Nephron (organoid): ENCODE measurements around the gene FGFR2.

Experiments
- H3K27ac Mint-ChIP-seq, 3 experiments: 2 replicates each; pipeline ENCODE4 v1.8.0; 2020; ENCODE audit warnings: mixed read lengths in 3 of 3, mild to moderate bottlenecking in 2 of 3, moderate library complexity in 1 of 3
- H3K27me3 Mint-ChIP-seq: 2 replicates; pipeline ENCODE4 v1.8.0; 2021; ENCODE audit warnings: low read depth, mild to moderate bottlenecking, moderate library complexity, mixed read lengths
- H3K36me3 Mint-ChIP-seq: 2 replicates; pipeline ENCODE4 v1.8.0; 2020; ENCODE audit warnings: low read depth, mixed read lengths
- H3K4me1 Mint-ChIP-seq: 2 replicates; pipeline ENCODE4 v1.8.0; 2020; ENCODE audit warnings: mixed read lengths
- H3K4me3 Mint-ChIP-seq, 3 experiments: 2 replicates each; pipeline ENCODE4 v1.8.0; 2020; ENCODE audit warnings: mild to moderate bottlenecking in 3 of 3, mixed read lengths in 3 of 3, moderate library complexity in 2 of 3
- H3K9me3 Mint-ChIP-seq: 2 replicates; pipeline ENCODE4 v1.8.0; 2020; ENCODE audit warnings: mixed read lengths
- CTCF ChIP-seq, 3 experiments: fragments of 200-600 bp; sonication (generic); IDR thresholded peaks; one replicate each; pipeline ENCODE4 v1.5.0; 2021; ENCODE audit warnings: antibody characterized with exemption in 3 of 3; ENCODE audit not compliant: unreplicated experiment in 3 of 3

Gene FGFR2

GRCh38 chr10:121576139-121576538, 22.1 kb downstream of the FGFR2 start:
- Mint-ChIP-seq H3K27me3 (peaks cover 38% of the 10 kb centered on the region), H3K4me1 (peaks cover 35% of the 10 kb centered on the region), H3K27ac (no peak overlapping the region), H3K36me3 (peaks cover 9% of the 10 kb centered on the region), H3K4me3 (no peak overlapping the region), H3K9me3 (no peaks in the 10 kb centered on the region)
- TF ChIP-seq CTCF (IDR thresholded peaks at IDR 0.05; ENCODE audit: unreplicated experiment in 3 of 3), result no peak

- Mint-ChIP-seq H3K4me1 (peaks cover 30% of the 10 kb centered on the region), H3K36me3 (peaks cover 9% of the 10 kb centered on the region), H3K4me3 (no peak overlapping the region), H3K27me3 (peaks cover 38% of the 10 kb centered on the region), H3K9me3 (no peaks in the 10 kb centered on the region), H3K27ac (no peak overlapping the region)
- TF ChIP-seq CTCF (IDR thresholded peaks at IDR 0.05; ENCODE audit: unreplicated experiment in 3 of 3), result no peak
These were observed 23.6 kb downstream of the FGFR2 start for GRCh38 chr10:121574519-121575166.

GRCh38 chr10:121573538-121573941, 24.7 kb downstream of the FGFR2 start:
- no peak for TF ChIP-seq CTCF (IDR thresholded peaks at IDR 0.05; ENCODE audit: unreplicated experiment in 3 of 3)
- Mint-ChIP-seq H3K27me3 (peaks cover 36% of the 10 kb centered on the region), H3K4me3 (peak overlapping the region in 1 of 3 experiments; percentile 43), H3K4me1 (peaks cover 27% of the 10 kb centered on the region), H3K27ac (peak overlapping the region; percentile 46 to 70 (median 68)), H3K36me3 (peaks cover 13% of the 10 kb centered on the region), H3K9me3 (no peaks in the 10 kb centered on the region)

- H3K27ac Mint-ChIP-seq, result peak overlapping the region; percentile 46 to 70 (median 68)
- peaks cover 38% of the 10 kb centered on the region for H3K27me3 Mint-ChIP-seq
- peak overlapping the region; percentile 43 to 66 (median 59) for H3K4me3 Mint-ChIP-seq
- peaks cover 15% of the 10 kb centered on the region for H3K36me3 Mint-ChIP-seq
- H3K4me1 Mint-ChIP-seq, result peaks cover 28% of the 10 kb centered on the region
- no peak for TF ChIP-seq CTCF (IDR thresholded peaks at IDR 0.05; ENCODE audit: unreplicated experiment in 3 of 3)
- H3K9me3 Mint-ChIP-seq, result no peaks in the 10 kb centered on the region
These were observed 25.2 kb downstream of the FGFR2 start for GRCh38 chr10:121572859-121573537.

- Mint-ChIP-seq H3K9me3 (no peaks in the 10 kb centered on the region), H3K27me3 (peaks cover 35% of the 10 kb centered on the region), H3K27ac (peak overlapping the region in 2 of 3 experiments; percentile 27 to 71), H3K36me3 (peaks cover 16% of the 10 kb centered on the region), H3K4me3 (no peak overlapping the region), H3K4me1 (peaks cover 47% of the 10 kb centered on the region)
- no peak for TF ChIP-seq CTCF (IDR thresholded peaks at IDR 0.05; ENCODE audit: unreplicated experiment in 3 of 3)
These were observed 27.9 kb downstream of the FGFR2 start for GRCh38 chr10:121570315-121570714.
